Activated naive CD8-positive, alpha-beta T cell treated with anti-CD3 and anti-CD28 coated beads, Interleukin-2, amount 10 ng/mL, durations not matched to agents 7 days and 5 days (primary cell): Measurements from ENCODE around the gene ZNF407. TPM values are rescaled to one million over a fixed set of nuclear protein-coding genes. Genes with fewer than 3 reads are reported as not detected.
A peak's percentile ranks its signal among the peaks of the same experiment; 100 is the strongest.
"Not testable (repeated sequence)": the region's sequence is repeated elsewhere in the genome, so short reads cannot be mapped to it uniquely, and the experiment has no call there.

Source experiments
- ATAC-seq: fragments of 150-1000 bp; cut with Tn5 transposase; one replicate; pipeline ENCODE4 v1.10.0; 2021; ENCODE audit warnings: low read depth, moderate library complexity
- POLR2A ChIA-PET: fragments of 350-600 bp; sonication (Branson Sonifier 250); formaldehyde crosslinking; loops from one replicate; lab custom pipeline; 2021; ENCODE audit warnings: antibody characterized with exemption; lab: Charles Lee
- DNase-seq: peaks from one replicate; pipeline ENCODE4 v3.0.0; 2021
- H3K27ac Mint-ChIP-seq: one replicate; pipeline ENCODE4 v1.8.0; 2022; ENCODE audit warnings: mild to moderate bottlenecking, mixed read lengths
- H3K27me3 Mint-ChIP-seq: one replicate; pipeline ENCODE4 v1.8.0; 2022; ENCODE audit warnings: mild to moderate bottlenecking, moderate library complexity, mixed read lengths
- H3K36me3 Mint-ChIP-seq: one replicate; pipeline ENCODE4 v1.8.0; 2021; ENCODE audit warnings: mild to moderate bottlenecking, mixed read lengths
- H3K4me1 Mint-ChIP-seq: one replicate; pipeline ENCODE4 v1.8.0; 2021; ENCODE audit warnings: mixed read lengths
- H3K4me3 Mint-ChIP-seq: one replicate; pipeline ENCODE4 v1.8.0; 2022; ENCODE audit warnings: mild to moderate bottlenecking, moderate library complexity, mixed read lengths
- H3K9me3 Mint-ChIP-seq: one replicate; pipeline ENCODE4 v1.8.0; 2021; ENCODE audit warnings: mixed read lengths
- total RNA-seq, 2 experiments: library from RNA; stranded (reverse); gene quantifications; one replicate each; pipeline ENCODE4 v1.2.3, GENCODE V29; 2021

The ZNF407 gene, protein sequence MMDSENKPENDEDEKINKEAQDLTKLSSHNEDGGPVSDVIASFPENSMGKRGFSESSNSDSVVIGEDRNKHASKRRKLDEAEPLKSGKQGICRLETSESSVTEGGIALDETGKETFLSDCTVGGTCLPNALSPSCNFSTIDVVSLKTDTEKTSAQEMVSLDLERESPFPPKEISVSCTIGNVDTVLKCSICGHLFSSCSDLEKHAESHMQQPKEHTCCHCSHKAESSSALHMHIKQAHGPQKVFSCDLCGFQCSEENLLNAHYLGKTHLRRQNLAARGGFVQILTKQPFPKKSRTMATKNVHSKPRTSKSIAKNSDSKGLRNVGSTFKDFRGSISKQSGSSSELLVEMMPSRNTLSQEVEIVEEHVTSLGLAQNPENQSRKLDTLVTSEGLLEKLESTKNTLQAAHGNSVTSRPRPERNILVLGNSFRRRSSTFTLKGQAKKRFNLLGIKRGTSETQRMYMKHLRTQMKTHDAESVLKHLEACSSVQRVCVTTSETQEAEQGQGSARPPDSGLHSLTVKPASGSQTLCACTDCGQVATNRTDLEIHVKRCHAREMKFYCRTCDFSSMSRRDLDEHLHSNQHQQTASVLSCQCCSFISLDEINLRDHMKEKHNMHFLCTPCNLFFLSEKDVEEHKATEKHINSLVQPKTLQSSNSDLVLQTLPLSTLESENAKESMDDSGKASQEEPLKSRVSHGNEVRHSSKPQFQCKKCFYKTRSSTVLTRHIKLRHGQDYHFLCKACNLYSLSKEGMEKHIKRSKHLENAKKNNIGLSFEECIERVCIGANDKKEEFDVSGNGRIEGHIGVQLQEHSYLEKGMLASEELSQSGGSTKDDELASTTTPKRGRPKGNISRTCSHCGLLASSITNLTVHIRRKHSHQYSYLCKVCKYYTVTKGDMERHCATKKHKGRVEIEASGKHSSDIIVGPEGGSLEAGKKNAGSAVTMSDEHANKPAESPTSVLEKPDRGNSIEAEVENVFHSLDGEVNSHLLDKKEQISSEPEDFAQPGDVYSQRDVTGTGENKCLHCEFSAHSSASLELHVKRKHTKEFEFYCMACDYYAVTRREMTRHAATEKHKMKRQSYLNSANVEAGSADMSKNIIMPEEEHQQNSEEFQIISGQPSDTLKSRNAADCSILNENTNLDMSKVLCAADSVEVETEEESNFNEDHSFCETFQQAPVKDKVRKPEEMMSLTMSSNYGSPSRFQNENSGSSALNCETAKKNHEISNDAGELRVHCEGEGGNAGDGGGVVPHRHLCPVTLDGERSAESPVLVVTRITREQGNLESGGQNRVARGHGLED (N-terminal part only)
- total RNA-seq: 10 to 100 TPM; 16.9 to 17.1 TPM

DNA sequence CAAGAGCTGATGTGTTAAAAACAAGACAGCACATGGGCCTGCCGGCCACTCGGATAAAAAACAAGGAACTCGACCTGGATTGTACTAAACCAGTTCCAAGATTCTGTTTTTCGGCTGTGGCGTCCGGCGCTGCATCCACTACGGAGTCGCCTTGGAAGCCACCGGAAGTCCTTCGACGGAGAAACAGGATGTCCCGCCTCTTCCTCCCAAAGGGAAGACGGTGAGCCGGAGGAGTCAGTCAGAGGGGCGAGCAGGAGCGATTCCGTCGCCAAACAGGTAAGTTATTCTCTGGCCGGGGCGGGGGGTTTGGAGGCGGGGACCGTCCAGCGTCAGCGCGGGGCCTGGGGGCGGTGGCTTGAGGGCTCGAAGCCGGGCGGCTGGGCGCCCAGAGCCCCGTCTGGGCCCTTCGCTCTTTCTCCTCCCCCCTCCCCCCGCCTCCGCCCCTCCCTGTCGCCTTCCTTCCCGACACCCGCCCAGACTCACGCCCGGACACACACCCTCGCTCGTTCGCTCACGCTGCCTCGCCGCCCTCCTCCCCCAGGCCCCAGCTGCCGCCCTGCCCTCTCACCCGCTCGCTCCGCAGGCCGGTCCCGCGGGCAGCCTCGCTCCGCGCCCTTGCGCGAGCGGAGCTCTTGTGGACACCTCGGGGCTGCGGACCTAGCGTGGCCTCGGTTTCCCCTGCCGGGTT lies at the start of gene ZNF407:
Gene ZNF407 (plus strand): TSS at position 209 of the 688 bp plus-strand sequence. CDS start 33,150 bp downstream, outside the sequence.
- POLR2A ChIA-PET: interaction anchor here (0.7 to 1.6 kb wide), 11 partner anchors 30 to 649 kb away, joined by 3 to 10 read pairs (median 4); partner anchors contain the start of genes CNDP2, PTGR3 and TSHZ1
- peak; percentile 79 for ATAC-seq
- Mint-ChIP-seq H3K4me3 (peak within 1 kb of the TSS; percentile 92), H3K27me3 (no peaks in the 10 kb centered on the region), H3K4me1 (peaks cover 36% of the 10 kb centered on the region), H3K36me3 (peaks cover 36% of the 10 kb centered on the region), H3K27ac (peak within 1 kb of the TSS; percentile 92), H3K9me3 (peaks cover 9% of the 10 kb centered on the region)
- DNase-seq: peak; percentile 87

DNA sequence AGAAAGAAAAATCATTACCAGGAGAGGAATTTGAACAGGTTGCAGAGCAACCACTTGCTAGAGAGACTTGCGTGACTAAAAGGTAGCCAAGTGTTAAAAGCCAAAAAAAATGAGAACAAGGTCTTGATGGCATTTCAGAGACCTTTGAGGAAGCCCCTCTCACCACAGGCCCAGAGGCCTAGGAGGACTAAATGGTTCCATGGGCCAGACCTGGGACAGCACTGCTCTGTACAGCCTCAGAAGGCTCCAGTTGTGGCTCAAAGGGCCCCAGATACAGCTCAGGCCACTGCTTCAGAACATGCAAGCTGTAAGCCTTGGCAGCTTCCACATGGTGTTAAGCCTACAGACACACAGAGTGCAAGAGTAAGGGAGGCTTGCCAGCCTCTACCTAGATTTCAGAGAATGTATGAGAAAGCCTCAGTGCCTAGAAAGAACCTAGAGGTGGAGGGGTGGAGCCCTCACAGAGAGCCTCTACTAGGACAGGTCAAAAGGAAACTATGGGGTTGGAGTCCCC lies 48.0 kb upstream of the ZNF407 start:
- DNase-seq (no peak), ATAC-seq (no peak)
- POLR2A ChIA-PET: no interaction called here
- no peak overlapping the region for H3K27ac Mint-ChIP-seq
- H3K4me1 Mint-ChIP-seq: peaks cover 3% of the 10 kb centered on the region
- H3K36me3 Mint-ChIP-seq: peaks cover 8% of the 10 kb centered on the region
- peaks cover 8% of the 10 kb centered on the region for H3K9me3 Mint-ChIP-seq
- peaks cover 5% of the 10 kb centered on the region for H3K27me3 Mint-ChIP-seq
- no peak overlapping the region for H3K4me3 Mint-ChIP-seq

DNA sequence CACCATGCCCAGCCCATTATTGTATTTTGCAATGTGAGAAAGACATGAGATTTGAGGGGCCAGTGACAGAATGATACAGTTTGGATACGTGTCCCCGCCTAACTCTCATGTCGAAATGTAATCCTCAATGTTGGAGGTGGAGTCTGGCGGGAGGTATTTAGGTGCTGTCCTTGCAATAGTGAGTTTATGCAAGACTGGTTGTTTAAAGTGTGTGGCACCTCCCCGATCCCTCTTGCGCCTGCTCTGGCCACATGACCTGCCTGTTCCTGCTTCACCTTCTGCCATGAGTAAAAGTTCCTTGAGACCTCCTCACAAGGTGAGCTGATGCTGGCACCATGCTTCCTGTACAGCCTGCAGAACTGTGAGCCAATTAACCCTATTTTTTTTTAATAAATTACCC lies 46.8 kb upstream of the ZNF407 start:
- Mint-ChIP-seq H3K9me3 (peaks cover 8% of the 10 kb centered on the region), H3K27ac (no peak overlapping the region), H3K27me3 (peaks cover 5% of the 10 kb centered on the region), H3K4me3 (no peak overlapping the region), H3K36me3 (peaks cover 8% of the 10 kb centered on the region), H3K4me1 (peaks cover 3% of the 10 kb centered on the region)
- POLR2A ChIA-PET: no interaction called here
- ATAC-seq (no peak), DNase-seq (no peak)

DNA sequence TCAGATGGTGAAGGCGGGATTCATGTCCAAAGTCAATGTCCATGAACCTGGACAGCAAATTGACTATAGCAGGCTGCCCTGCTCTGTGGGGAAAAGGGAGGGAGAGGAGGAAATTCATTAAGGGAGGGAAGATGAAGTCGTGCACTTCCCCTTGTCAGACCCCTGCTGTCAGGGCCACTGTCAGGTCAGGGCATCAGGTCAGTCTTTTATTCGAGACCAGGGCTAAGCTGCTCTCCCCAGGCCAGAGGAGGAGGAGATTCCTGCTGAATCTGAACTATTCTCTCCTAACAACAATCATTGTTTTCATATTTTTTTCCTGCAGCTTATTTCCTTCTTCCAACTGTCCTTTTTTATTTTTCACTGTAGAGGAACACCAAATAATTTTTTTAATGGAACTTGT lies 46.2 kb upstream of the ZNF407 start:
- peaks cover 8% of the 10 kb centered on the region for H3K36me3 Mint-ChIP-seq
- no peak overlapping the region for H3K4me3 Mint-ChIP-seq
- peaks cover 8% of the 10 kb centered on the region for H3K9me3 Mint-ChIP-seq
- no peak overlapping the region for H3K27ac Mint-ChIP-seq
- POLR2A ChIA-PET: no interaction called here
- peaks cover 5% of the 10 kb centered on the region for H3K27me3 Mint-ChIP-seq
- DNase-seq: no peak
- ATAC-seq: no peak
- peaks cover 3% of the 10 kb centered on the region for H3K4me1 Mint-ChIP-seq

DNA sequence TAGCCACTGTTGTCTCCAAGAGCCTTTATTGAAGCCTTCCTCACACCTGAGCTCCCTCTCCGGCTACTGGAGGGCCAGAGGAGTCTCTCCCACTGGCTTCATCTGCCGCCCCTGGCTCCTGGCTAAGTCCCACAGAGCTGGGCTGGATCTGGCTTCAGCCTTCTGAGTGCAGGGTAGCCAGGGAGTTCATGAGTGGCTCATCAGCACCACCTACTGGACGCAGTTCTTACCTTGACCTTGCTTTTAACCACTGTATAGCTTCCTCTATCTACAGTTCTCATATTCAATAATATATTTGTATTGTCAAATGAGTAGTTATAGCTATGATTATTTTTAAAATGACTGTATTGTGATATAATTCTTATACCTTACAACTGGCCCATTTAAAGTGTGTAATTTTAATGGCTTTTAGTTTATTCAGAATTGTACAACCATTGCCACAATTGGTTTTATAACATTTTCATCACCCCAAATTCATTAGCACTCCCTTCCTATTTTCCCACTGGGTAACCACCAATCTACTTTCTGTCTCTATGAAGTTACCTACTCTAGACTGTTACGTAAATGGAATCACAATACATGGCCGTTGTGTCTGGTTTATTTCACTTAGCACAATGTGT lies 45.6 kb upstream of the ZNF407 start:
- peaks cover 3% of the 10 kb centered on the region for H3K4me1 Mint-ChIP-seq
- peaks cover 5% of the 10 kb centered on the region for H3K27me3 Mint-ChIP-seq
- H3K9me3 Mint-ChIP-seq: peaks cover 8% of the 10 kb centered on the region
- no peak overlapping the region for H3K27ac Mint-ChIP-seq
- ATAC-seq (peak; percentile 100), DNase-seq (peak; percentile 69)
- POLR2A ChIA-PET: interaction anchor here (0.6 kb wide), 2 partner anchors 52 to 56 kb away, joined by 3 read pairs; no protein-coding TSS in a partner anchor
- peaks cover 8% of the 10 kb centered on the region for H3K36me3 Mint-ChIP-seq
- H3K4me3 Mint-ChIP-seq: no peak overlapping the region

DNA sequence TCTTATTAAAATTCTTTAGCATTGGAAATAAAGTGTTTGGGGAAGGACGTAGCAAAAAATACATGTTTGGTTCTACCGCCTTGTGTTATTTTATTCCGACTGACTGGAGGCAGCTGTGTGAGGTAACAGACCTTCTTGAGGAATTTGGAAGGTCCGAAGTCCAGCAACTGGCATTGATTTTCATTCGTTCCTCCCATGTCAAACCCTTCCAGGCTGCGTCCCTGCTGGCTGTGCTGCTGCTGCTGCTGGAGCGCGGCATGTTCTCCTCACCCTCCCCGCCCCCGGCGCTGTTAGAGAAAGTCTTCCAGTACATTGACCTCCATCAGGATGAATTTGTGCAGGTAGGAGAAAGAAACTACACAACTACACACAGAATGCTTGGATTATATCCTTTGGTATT lies 41.5 kb upstream of the ZNF407 start:
- DNase-seq (no peak), ATAC-seq (no peak)
- H3K4me1 Mint-ChIP-seq: peaks cover 1% of the 10 kb centered on the region
- no peak overlapping the region for H3K27ac Mint-ChIP-seq
- H3K9me3 Mint-ChIP-seq: no peaks in the 10 kb centered on the region
- H3K36me3 Mint-ChIP-seq: no peaks in the 10 kb centered on the region
- POLR2A ChIA-PET: no interaction called here
- peaks cover 5% of the 10 kb centered on the region for H3K27me3 Mint-ChIP-seq
- no peak overlapping the region for H3K4me3 Mint-ChIP-seq

DNA sequence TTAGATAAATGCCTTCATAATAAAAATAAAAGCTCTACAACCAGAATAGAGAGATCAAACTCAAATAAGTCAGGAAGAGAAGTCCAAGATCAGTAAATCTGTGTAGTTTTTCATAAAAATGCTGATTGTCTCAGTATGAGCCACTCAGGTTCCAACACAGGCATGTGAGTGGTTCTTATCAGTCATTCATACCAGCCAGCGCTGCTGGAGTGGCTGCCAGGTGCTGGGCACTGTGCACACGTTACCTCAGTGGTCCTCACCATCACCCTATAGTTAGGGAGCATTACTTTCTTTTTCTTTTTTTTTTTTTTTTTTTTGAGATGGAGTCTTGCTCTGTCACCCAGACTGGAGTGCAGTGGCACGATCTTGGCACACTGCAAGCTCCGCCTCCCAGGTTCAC lies 39.6 kb upstream of the ZNF407 start:
- Mint-ChIP-seq H3K27ac (no peak overlapping the region), H3K4me3 (no peak overlapping the region), H3K27me3 (peaks cover 8% of the 10 kb centered on the region), H3K36me3 (no peaks in the 10 kb centered on the region), H3K9me3 (no peaks in the 10 kb centered on the region), H3K4me1 (peaks cover 1% of the 10 kb centered on the region)
- no peak for ATAC-seq
- POLR2A ChIA-PET: no interaction called here
- DNase-seq: no peak

DNA sequence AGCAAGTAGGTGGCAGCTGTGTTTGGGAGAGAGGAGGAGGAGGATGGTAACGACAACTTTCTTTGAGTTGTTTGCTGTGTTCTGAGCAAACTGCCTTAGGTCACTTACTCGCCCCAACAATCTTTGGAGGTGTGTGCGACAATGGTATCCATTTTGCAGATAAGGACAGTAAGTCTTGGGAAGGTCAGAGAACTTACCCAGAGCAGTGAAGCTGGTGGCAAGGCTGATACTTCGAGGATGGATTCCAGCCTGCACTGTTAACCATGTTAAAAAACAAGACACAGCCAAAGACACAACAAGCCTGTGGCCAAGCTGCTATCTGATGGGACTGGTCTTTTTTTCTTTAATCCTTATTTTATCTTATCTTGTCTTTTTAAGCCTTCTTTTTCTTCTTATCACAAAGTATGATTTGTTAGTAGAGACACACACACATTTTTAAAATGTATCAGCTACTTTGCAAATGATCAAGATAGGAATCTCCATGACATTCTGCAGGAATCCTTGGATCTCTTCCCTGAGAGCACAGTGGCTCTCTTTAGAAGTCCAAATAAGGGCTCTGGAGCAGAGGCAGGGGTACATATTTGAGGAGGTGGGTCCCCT lies 35.4 kb upstream of the ZNF407 start:
- no peak for DNase-seq
- POLR2A ChIA-PET: no interaction called here
- Mint-ChIP-seq H3K4me1 (peaks cover 1% of the 10 kb centered on the region), H3K27me3 (peaks cover 11% of the 10 kb centered on the region), H3K27ac (no peak overlapping the region), H3K9me3 (peaks cover 9% of the 10 kb centered on the region), H3K4me3 (no peak overlapping the region), H3K36me3 (no peaks in the 10 kb centered on the region)
- no peak for ATAC-seq

DNA sequence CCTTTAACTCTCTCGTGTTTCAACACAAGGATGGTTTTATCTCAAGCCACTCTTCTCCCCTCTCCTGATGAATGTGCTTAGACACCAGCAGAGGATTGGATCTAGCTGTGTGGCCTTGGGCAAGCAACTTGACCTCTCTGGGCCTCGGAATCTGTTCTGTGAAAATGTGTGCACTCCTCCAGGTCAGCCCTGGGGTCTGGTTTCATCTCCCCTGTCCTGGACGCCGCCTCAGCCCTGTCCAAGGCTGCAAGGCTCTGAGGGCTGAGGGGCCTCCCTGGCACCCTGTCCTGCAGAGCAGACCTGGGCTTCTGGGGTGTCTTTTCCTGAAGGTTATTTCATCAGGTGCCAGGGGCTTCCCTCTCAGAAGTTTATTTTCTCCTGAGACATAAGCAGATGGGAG lies 34.9 kb upstream of the ZNF407 start:
- H3K4me3 Mint-ChIP-seq: no peak overlapping the region
- peaks cover 9% of the 10 kb centered on the region for H3K9me3 Mint-ChIP-seq
- POLR2A ChIA-PET: no interaction called here
- no peaks in the 10 kb centered on the region for H3K36me3 Mint-ChIP-seq
- no peak for DNase-seq
- H3K27ac Mint-ChIP-seq: no peak overlapping the region
- H3K27me3 Mint-ChIP-seq: peaks cover 15% of the 10 kb centered on the region
- peaks cover 1% of the 10 kb centered on the region for H3K4me1 Mint-ChIP-seq
- ATAC-seq: no peak

DNA sequence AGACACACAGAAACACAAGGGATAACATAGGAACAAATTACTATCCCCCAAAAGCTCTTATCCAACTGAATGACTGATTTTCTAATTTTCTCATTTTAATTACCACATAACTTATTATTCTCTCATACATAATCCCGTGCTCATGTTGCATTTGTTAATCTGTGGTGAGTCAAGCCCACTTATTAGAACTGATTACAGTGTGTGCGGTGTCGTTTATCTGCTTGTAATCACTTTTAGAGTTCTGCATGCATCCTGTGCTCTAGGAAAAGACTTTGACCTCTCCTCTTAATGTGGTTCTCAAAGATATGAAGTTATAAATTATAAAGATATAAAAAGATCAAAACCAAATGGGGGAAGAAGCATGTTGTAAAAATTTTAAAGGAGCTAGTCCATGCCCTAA lies 33.7 kb upstream of the ZNF407 start:
- Mint-ChIP-seq H3K27me3 (peaks cover 25% of the 10 kb centered on the region), H3K4me3 (no peak overlapping the region), H3K36me3 (no peaks in the 10 kb centered on the region), H3K4me1 (no peaks in the 10 kb centered on the region), H3K9me3 (peaks cover 9% of the 10 kb centered on the region), H3K27ac (no peak overlapping the region)
- POLR2A ChIA-PET: no interaction called here
- ATAC-seq (no peak), DNase-seq (no peak)

DNA sequence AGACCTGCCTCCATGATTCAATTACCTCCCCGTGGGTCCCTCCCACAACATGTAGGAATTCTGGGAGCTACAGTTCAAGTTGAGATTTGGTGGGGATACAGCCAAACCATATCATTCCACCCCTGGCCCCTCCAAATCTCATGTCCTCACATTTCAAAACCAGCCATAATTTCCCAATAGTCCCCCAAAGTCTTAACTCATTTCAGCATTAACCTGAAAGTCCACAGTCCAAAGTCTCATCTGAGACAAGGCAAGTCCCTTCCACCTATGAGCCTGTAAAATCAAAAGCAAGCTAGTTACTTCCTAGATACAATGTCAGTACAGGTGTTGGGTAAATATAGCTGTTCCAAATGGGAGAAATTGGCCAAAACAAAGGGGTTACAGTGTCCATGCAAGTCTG lies 32.5 kb upstream of the ZNF407 start:
- POLR2A ChIA-PET, H3K36me3 Mint-ChIP-seq, ATAC-seq, H3K27ac Mint-ChIP-seq, H3K4me1 Mint-ChIP-seq, H3K4me3 Mint-ChIP-seq, DNase-seq, H3K9me3 Mint-ChIP-seq: not testable (repeated sequence)
- H3K27me3 Mint-ChIP-seq: peaks cover 27% of the 10 kb centered on the region

DNA sequence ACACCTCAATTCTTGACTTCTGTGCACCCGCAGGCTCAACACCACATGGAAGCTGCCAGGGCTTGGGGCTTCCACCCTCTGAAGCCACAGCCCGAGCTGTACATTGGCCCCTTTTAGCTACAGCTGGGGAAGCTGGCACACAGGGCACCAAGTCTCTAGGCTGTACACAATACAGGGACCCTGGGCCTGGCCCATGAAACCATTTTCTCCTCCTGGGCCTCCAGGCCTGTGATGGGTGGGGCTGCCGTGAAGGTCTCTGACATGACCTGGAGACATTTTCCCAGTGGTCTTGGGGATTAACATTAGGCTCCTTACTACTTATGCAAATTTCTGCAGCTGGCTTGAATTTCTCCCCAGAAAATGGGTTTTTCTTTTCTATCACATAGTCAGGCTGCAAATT lies 31.7 kb upstream of the ZNF407 start:
- POLR2A ChIA-PET, H3K4me3 Mint-ChIP-seq, H3K27ac Mint-ChIP-seq, H3K9me3 Mint-ChIP-seq, ATAC-seq, H3K4me1 Mint-ChIP-seq, DNase-seq, H3K36me3 Mint-ChIP-seq: not testable (repeated sequence)
- H3K27me3 Mint-ChIP-seq: peaks cover 29% of the 10 kb centered on the region
